ENCODE data around the gene HFM1. TPM values are rescaled to one million over a fixed set of nuclear protein-coding genes. Genes with fewer than 3 reads are reported as not detected.
"Not testable (repeated sequence)": the region's sequence is repeated elsewhere in the genome, so short reads cannot be mapped to it uniquely, and the experiment has no call there.

The HFM1 gene
- total RNA-seq, 1 experiment from 2014 or later: 0.39 TPM

- in situ Hi-C loops (cut with HindIII; ENCODE audit: low pct_unique_long_range_greater_than_20kb, low sequenced_read_pairs): no loop called here
- TF ChIP-seq, protein P1, sequence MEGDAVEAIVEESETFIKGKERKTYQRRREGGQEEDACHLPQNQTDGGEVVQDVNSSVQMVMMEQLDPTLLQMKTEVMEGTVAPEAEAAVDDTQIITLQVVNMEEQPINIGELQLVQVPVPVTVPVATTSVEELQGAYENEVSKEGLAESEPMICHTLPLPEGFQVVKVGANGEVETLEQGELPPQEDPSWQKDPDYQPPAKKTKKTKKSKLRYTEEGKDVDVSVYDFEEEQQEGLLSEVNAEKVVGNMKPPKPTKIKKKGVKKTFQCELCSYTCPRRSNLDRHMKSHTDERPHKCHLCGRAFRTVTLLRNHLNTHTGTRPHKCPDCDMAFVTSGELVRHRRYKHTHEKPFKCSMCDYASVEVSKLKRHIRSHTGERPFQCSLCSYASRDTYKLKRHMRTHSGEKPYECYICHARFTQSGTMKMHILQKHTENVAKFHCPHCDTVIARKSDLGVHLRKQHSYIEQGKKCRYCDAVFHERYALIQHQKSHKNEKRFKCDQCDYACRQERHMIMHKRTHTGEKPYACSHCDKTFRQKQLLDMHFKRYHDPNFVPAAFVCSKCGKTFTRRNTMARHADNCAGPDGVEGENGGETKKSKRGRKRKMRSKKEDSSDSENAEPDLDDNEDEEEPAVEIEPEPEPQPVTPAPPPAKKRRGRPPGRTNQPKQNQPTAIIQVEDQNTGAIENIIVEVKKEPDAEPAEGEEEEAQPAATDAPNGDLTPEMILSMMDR (IDR thresholded peaks at IDR 0.05): no peak
- TF ChIP-seq REST (IDR thresholded peaks at IDR 0.05; ENCODE audit: insufficient read depth in 1 of 2, low read depth in 2 of 2, low read length in 1 of 2) (no peak), POLR2AphosphoS5 (IDR thresholded peaks at IDR 0.05; ENCODE audit: low read depth, low read length) (no peak), SIN3A (IDR thresholded peaks at IDR 0.05; ENCODE audit: borderline replicate concordance, insufficient read depth, low read depth, low read length) (no peak), TCF7L2 (IDR thresholded peaks at IDR 0.05; ENCODE audit: low read depth, low read length) (no peak)
- DNase-seq (ENCODE audit: low read depth, low spot score) (no peak), ATAC-seq (no peak)
- intact Hi-C loops (cut with micrococcal nuclease; ENCODE audit: unreplicated experiment): no loop called here
- no TSS peak for BruUV-seq (replicated peaks)
- Histone ChIP-seq H3K27ac (ENCODE audit: low read length) (no peak overlapping the region), H3K4me3 (ENCODE audit: low read depth in 2 of 2, low read length in 2 of 2) (no peak overlapping the region), H3K36me3 (ENCODE audit: control insufficient read depth, insufficient read depth, low read length) (no peaks in the 10 kb centered on the region), H3K4me1 (ENCODE audit: control insufficient read depth, insufficient read depth, low read length) (no peaks in the 10 kb centered on the region), H3K27me3 (ENCODE audit: control insufficient read depth, insufficient read depth, low read length) (no peaks in the 10 kb centered on the region; the same call in 1 of the 2 replicates), H3K9me3 (ENCODE audit: control insufficient read depth, insufficient read depth, low read depth, low read length) (no peaks in the 10 kb centered on the region)
- ChIA-PET CTCF (no interaction called here), POLR2A (no interaction called here)
These were observed 45.6 kb upstream of the HFM1 start for GRCh38 chr1:91450260-91450659.

DNA sequence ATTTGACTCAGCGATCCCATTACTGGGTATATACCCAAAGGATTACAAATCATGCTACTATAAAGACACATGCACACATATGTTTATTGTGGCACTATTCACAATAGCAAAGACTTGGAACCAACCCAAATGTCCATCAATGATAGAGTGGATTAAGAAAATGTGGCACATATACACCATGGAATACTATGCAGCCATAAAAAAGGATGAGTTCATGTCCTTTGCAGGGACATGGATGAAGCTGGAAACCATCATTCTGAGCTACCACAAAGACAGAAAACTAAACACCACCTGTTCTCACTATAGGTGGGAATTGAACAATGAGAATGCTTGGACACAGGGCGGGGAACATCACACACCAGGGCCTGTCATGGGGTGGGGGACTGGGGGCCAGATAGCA is 43.1 kb upstream of the HFM1 start:
- BruUV-seq (replicated peaks); DNase-seq (ENCODE audit: low read depth, low spot score); H3K36me3 ChIP-seq (ENCODE audit: control insufficient read depth, insufficient read depth, low read length); H3K4me3 ChIP-seq (ENCODE audit: low read depth in 2 of 2, low read length in 2 of 2); ATAC-seq; H3K4me1 ChIP-seq (ENCODE audit: control insufficient read depth, insufficient read depth, low read length); intact Hi-C loops (cut with micrococcal nuclease; ENCODE audit: unreplicated experiment); POLR2A ChIA-PET; H3K27ac ChIP-seq (ENCODE audit: low read length); in situ Hi-C loops (cut with HindIII; ENCODE audit: low pct_unique_long_range_greater_than_20kb, low sequenced_read_pairs); H3K9me3 ChIP-seq (ENCODE audit: control insufficient read depth, insufficient read depth, low read depth, low read length); H3K27me3 ChIP-seq (ENCODE audit: control insufficient read depth, insufficient read depth, low read length); CTCF ChIA-PET: not testable (repeated sequence)

DNA sequence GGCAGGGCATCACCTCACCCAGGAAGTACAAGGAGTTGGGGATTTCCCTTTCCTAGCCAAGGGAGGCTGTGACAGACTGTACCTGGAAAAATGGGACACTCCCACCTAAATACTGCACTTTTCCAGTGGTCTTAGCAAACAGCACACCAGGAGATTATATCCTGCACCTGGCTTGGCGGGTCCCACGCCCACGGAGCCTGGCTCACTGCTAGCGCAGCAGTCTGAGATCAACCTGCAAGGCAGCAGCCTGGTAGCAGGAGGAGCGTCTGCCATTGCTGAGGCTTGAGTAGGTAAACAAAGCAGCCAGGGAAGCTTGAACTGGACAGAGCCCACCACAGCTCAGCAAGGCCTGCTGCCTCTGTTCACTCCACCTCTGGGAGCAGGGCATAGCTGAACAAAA is 37.3 kb upstream of the HFM1 start:
- H3K4me1 ChIP-seq (ENCODE audit: control insufficient read depth, insufficient read depth, low read length); H3K27me3 ChIP-seq (ENCODE audit: control insufficient read depth, insufficient read depth, low read length); CTCF ChIA-PET; H3K9me3 ChIP-seq (ENCODE audit: control insufficient read depth, insufficient read depth, low read depth, low read length); DNase-seq (ENCODE audit: low read depth, low spot score); BruUV-seq (replicated peaks); H3K36me3 ChIP-seq (ENCODE audit: control insufficient read depth, insufficient read depth, low read length); H3K27ac ChIP-seq (ENCODE audit: low read length); in situ Hi-C loops (cut with HindIII; ENCODE audit: low pct_unique_long_range_greater_than_20kb, low sequenced_read_pairs); ATAC-seq; POLR2A ChIA-PET; H3K4me3 ChIP-seq (ENCODE audit: low read depth in 2 of 2, low read length in 2 of 2); intact Hi-C loops (cut with micrococcal nuclease; ENCODE audit: unreplicated experiment): not testable (repeated sequence)
